ENCODE measurements around the gene EFCAB14. TPM values are rescaled to one million over a fixed set of nuclear protein-coding genes. Genes with fewer than 3 reads are reported as not detected.

Gene EFCAB14
- total and polyA plus RNA-seq, 2 experiments from 2014 or later: 23.3 to 49.0 TPM

DNA sequence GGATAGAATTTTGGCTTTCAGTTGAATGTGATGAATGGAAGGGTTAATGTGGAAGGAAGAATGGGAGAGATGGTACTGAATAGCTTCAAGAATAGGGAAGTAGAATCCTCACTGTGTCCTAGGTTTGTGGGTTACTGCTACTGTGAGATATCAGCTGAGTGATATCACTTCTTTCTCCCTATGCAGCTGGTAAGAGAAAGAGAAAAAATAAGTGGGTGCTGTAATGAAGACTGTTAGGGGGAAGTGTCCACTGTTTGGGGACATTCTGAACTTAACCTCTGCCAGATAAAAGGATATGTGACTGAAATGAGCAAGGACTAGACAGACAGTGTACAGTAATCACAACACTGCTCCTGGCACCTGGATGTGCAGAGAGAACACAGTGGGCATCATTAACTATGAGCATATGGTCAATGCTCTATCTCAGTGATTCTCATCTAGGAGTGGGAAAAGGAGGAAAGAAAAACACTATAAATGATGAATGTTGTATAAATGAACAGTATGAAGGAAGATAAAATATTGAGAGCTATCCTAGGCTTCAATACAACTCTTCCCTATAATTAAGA, 76.7 kb downstream of the EFCAB14 start:
- H3K36me3 Mint-ChIP-seq (ENCODE audit: low read depth): peaks cover 5% of the 10 kb centered on the region; the same call in 2 of the 3 replicates
- no peaks in the 10 kb centered on the region for H3K4me1 Mint-ChIP-seq
- no peaks in the 10 kb centered on the region; the same call in 1 of the 2 replicates for H4K20me1 ChIP-seq (replicated peaks; ENCODE audit: insufficient read depth)
- H3K36me3 ChIP-seq (ENCODE audit: insufficient read depth): peaks cover under 1% of the 10 kb centered on the region; the same call in 1 of the 2 replicates
- no peak for DNase-seq (ENCODE audit: low spot score)
- ATAC-seq: no peak
- H3K27me3 ChIP-seq (ENCODE audit: insufficient read depth): no peaks in the 10 kb centered on the region
- no peak overlapping the region for H3K4me3 Mint-ChIP-seq
- H3K27ac Mint-ChIP-seq: no peak overlapping the region
- H3K4me3 ChIP-seq: no peak overlapping the region
- no peaks in the 10 kb centered on the region for H3K4me1 ChIP-seq (ENCODE audit: insufficient read depth)
- no peak for TF ChIP-seq CREB1 (CRISPR knock-in tag; IDR thresholded peaks at IDR 0.05; ENCODE audit: low read depth)
- TF ChIP-seq, protein P1, sequence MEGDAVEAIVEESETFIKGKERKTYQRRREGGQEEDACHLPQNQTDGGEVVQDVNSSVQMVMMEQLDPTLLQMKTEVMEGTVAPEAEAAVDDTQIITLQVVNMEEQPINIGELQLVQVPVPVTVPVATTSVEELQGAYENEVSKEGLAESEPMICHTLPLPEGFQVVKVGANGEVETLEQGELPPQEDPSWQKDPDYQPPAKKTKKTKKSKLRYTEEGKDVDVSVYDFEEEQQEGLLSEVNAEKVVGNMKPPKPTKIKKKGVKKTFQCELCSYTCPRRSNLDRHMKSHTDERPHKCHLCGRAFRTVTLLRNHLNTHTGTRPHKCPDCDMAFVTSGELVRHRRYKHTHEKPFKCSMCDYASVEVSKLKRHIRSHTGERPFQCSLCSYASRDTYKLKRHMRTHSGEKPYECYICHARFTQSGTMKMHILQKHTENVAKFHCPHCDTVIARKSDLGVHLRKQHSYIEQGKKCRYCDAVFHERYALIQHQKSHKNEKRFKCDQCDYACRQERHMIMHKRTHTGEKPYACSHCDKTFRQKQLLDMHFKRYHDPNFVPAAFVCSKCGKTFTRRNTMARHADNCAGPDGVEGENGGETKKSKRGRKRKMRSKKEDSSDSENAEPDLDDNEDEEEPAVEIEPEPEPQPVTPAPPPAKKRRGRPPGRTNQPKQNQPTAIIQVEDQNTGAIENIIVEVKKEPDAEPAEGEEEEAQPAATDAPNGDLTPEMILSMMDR (conservative IDR thresholded peaks at IDR 0.05; ENCODE audit: low read depth in 2 of 2): no peak
- no peak for TF ChIP-seq STAT1 (IDR thresholded peaks at IDR 0.05; ENCODE audit: unreplicated experiment)
- TF ChIP-seq POLR2AphosphoS5 (IDR thresholded peaks at IDR 0.05; ENCODE audit: low read depth): no peak
- no peak for TF ChIP-seq ZNF114 (CRISPR knock-in tag; IDR thresholded peaks at IDR 0.05)
- no peak for TF ChIP-seq EZH2phosphoT487 (IDR thresholded peaks at IDR 0.05; ENCODE audit: unreplicated experiment)
- TF ChIP-seq, protein P2, sequence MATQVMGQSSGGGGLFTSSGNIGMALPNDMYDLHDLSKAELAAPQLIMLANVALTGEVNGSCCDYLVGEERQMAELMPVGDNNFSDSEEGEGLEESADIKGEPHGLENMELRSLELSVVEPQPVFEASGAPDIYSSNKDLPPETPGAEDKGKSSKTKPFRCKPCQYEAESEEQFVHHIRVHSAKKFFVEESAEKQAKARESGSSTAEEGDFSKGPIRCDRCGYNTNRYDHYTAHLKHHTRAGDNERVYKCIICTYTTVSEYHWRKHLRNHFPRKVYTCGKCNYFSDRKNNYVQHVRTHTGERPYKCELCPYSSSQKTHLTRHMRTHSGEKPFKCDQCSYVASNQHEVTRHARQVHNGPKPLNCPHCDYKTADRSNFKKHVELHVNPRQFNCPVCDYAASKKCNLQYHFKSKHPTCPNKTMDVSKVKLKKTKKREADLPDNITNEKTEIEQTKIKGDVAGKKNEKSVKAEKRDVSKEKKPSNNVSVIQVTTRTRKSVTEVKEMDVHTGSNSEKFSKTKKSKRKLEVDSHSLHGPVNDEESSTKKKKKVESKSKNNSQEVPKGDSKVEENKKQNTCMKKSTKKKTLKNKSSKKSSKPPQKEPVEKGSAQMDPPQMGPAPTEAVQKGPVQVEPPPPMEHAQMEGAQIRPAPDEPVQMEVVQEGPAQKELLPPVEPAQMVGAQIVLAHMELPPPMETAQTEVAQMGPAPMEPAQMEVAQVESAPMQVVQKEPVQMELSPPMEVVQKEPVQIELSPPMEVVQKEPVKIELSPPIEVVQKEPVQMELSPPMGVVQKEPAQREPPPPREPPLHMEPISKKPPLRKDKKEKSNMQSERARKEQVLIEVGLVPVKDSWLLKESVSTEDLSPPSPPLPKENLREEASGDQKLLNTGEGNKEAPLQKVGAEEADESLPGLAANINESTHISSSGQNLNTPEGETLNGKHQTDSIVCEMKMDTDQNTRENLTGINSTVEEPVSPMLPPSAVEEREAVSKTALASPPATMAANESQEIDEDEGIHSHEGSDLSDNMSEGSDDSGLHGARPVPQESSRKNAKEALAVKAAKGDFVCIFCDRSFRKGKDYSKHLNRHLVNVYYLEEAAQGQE (IDR thresholded peaks at IDR 0.05; ENCODE audit: unreplicated experiment): no peak
- TF ChIP-seq ZNF331 (CRISPR knock-in tag; IDR thresholded peaks at IDR 0.05; ENCODE audit: low read depth): no peak
- TF ChIP-seq EZH2 (IDR thresholded peaks at IDR 0.05; ENCODE audit: low read depth, unreplicated experiment): no peak
- TF ChIP-seq NANOG (IDR thresholded peaks at IDR 0.05; ENCODE audit: borderline replicate concordance): no peak
- TF ChIP-seq, protein P3, sequence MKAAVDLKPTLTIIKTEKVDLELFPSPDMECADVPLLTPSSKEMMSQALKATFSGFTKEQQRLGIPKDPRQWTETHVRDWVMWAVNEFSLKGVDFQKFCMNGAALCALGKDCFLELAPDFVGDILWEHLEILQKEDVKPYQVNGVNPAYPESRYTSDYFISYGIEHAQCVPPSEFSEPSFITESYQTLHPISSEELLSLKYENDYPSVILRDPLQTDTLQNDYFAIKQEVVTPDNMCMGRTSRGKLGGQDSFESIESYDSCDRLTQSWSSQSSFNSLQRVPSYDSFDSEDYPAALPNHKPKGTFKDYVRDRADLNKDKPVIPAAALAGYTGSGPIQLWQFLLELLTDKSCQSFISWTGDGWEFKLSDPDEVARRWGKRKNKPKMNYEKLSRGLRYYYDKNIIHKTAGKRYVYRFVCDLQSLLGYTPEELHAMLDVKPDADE (IDR thresholded peaks at IDR 0.05): no peak
- TF ChIP-seq, protein P4, sequence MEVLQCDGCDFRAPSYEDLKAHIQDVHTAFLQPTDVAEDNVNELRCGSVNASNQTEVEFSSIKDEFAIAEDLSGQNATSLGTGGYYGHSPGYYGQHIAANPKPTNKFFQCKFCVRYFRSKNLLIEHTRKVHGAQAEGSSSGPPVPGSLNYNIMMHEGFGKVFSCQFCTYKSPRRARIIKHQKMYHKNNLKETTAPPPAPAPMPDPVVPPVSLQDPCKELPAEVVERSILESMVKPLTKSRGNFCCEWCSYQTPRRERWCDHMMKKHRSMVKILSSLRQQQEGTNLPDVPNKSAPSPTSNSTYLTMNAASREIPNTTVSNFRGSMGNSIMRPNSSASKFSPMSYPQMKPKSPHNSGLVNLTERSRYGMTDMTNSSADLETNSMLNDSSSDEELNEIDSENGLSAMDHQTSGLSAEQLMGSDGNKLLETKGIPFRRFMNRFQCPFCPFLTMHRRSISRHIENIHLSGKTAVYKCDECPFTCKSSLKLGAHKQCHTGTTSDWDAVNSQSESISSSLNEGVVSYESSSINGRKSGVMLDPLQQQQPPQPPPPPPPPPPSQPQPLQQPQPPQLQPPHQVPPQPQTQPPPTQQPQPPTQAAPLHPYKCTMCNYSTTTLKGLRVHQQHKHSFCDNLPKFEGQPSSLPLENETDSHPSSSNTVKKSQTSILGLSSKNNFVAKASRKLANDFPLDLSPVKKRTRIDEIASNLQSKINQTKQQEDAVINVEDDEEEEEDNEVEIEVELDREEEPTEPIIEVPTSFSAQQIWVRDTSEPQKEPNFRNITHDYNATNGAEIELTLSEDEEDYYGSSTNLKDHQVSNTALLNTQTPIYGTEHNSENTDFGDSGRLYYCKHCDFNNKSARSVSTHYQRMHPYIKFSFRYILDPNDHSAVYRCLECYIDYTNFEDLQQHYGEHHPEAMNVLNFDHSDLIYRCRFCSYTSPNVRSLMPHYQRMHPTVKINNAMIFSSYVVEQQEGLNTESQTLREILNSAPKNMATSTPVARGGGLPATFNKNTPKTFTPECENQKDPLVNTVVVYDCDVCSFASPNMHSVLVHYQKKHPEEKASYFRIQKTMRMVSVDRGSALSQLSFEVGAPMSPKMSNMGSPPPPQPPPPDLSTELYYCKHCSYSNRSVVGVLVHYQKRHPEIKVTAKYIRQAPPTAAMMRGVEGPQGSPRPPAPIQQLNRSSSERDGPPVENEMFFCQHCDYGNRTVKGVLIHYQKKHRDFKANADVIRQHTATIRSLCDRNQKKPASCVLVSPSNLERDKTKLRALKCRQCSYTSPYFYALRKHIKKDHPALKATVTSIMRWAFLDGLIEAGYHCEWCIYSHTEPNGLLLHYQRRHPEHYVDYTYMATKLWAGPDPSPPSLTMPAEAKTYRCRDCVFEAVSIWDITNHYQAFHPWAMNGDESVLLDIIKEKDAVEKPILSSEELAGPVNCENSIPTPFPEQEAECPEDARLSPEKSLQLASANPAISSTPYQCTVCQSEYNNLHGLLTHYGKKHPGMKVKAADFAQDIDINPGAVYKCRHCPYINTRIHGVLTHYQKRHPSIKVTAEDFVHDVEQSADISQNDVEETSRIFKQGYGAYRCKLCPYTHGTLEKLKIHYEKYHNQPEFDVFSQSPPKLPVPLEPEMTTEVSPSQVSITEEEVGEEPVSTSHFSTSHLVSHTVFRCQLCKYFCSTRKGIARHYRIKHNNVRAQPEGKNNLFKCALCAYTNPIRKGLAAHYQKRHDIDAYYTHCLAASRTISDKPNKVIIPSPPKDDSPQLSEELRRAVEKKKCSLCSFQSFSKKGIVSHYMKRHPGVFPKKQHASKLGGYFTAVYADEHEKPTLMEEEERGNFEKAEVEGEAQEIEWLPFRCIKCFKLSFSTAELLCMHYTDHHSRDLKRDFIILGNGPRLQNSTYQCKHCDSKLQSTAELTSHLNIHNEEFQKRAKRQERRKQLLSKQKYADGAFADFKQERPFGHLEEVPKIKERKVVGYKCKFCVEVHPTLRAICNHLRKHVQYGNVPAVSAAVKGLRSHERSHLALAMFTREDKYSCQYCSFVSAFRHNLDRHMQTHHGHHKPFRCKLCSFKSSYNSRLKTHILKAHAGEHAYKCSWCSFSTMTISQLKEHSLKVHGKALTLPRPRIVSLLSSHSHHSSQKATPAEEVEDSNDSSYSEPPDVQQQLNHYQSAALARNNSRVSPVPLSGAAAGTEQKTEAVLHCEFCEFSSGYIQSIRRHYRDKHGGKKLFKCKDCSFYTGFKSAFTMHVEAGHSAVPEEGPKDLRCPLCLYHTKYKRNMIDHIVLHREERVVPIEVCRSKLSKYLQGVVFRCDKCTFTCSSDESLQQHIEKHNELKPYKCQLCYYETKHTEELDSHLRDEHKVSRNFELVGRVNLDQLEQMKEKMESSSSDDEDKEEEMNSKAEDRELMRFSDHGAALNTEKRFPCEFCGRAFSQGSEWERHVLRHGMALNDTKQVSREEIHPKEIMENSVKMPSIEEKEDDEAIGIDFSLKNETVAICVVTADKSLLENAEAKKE (CRISPR knock-in tag; IDR thresholded peaks at IDR 0.05): no peak
- TF ChIP-seq JUNB (IDR thresholded peaks at IDR 0.05; ENCODE audit: unreplicated experiment): no peak
- no peaks in the 10 kb centered on the region for H3K9me3 Mint-ChIP-seq
- H2AFZ ChIP-seq: no peak overlapping the region
- H3K27me3 Mint-ChIP-seq (ENCODE audit: insufficient read depth, low read depth, poor library complexity): no peaks in the 10 kb centered on the region
- no peak overlapping the region for H3K27ac ChIP-seq (ENCODE audit: low read depth)
- no peaks in the 10 kb centered on the region for H3K9me2 ChIP-seq (ENCODE audit: insufficient read depth)
- H3K4me2 ChIP-seq: no peak overlapping the region
- H3K79me2 ChIP-seq (replicated peaks; ENCODE audit: insufficient read depth): no peaks in the 10 kb centered on the region
- H3F3A ChIP-seq (replicated peaks; ENCODE audit: low read depth): no peaks in the 10 kb centered on the region
